Spleen (tissue), 11 donors: ENCODE results near the gene ITPKB. TPM values are rescaled to one million over a fixed set of nuclear protein-coding genes. Genes with fewer than 3 reads are reported as not detected.

Experiments
- DNase-seq: peaks from one replicate; pipeline ENCODE4 v3.0.0-alpha.2; 2020
- H3K27ac ChIP-seq, 8 donors: fragments of 200-600 bp; sonication (generic) in 7 of 8; 1 replicate in 4 of 8; 2 replicates in 4 of 8; pipeline versions ENCODE4 v1.5.0 to v1.8.0; 2016 to 2021; ENCODE audit warnings: inconsistent platforms in 4 of 8, mild to moderate bottlenecking in 4 of 8, moderate library complexity in 1 of 8
- H3K27me3 ChIP-seq, 7 donors: fragments of 200-600 bp; sonication (generic) in 6 of 7; replicated peaks in 1 of 7; 1 replicate in 4 of 7; 2 replicates in 3 of 7; pipeline versions ENCODE4 v1.5.0 to v1.8.0; 2016 to 2021; ENCODE audit warnings: inconsistent platforms in 3 of 7, mild to moderate bottlenecking in 1 of 7
- H3K36me3 ChIP-seq, 6 donors: fragments of 200-600 bp; sonication (generic) in 5 of 6; 1 replicate in 4 of 6; 2 replicates in 2 of 6; pipeline versions ENCODE4 v1.5.0 to v1.8.0; 2016 to 2021; ENCODE audit warnings: inconsistent platforms in 2 of 6
- H3K4me1 ChIP-seq, 6 donors: fragments of 200-600 bp; sonication (generic) in 5 of 6; 1 replicate in 3 of 6; 2 replicates in 3 of 6; pipeline versions ENCODE4 v1.5.0 to v1.8.0; 2016 to 2021; ENCODE audit warnings: inconsistent platforms in 3 of 6
- H3K4me3 ChIP-seq, 8 donors: fragments of 200-600 bp; sonication (generic) in 7 of 8; 1 replicate in 4 of 8; 2 replicates in 4 of 8; pipeline versions ENCODE4 v1.5.0 to v1.8.0; 2016 to 2021; ENCODE audit warnings: inconsistent platforms in 4 of 8, mild to moderate bottlenecking in 4 of 8, moderate library complexity in 2 of 8
- H3K9me3 ChIP-seq, 8 donors: fragments of 200-600 bp; sonication (generic) in 7 of 8; 1 replicate in 4 of 8; 2 replicates in 4 of 8; pipeline versions ENCODE4 v1.5.0 to v1.8.0; 2016 to 2021; ENCODE audit warnings: inconsistent platforms in 4 of 8
- CTCF ChIP-seq, 11 experiments: fragments of 200-600 bp in 7 of 11; fragments of 450-650 bp in 4 of 11; sonication (generic) in 4 of 11; IDR thresholded peaks in 8 of 11; conservative IDR thresholded peaks in 3 of 11; 1 replicate in 7 of 11; 2 replicates in 4 of 11; pipeline versions ENCODE4 v1.4.0 to v1.8.0; 2016 to 2021; ENCODE audit warnings: antibody characterized with exemption in 11 of 11, inconsistent platforms in 4 of 11, mild to moderate bottlenecking in 1 of 11
- POLR2A ChIP-seq, 3 donors: fragments of 450-650 bp; IDR thresholded peaks; one replicate each; pipeline ENCODE4 v1.5.1; 2017; ENCODE audit warnings: antibody characterized with exemption in 3 of 3, mild to moderate bottlenecking in 1 of 3
- POLR2AphosphoS5 ChIP-seq, 3 donors: sonication (generic); formaldehyde crosslinking; IDR thresholded peaks; one replicate each; pipeline ENCODE4 v1.5.1; 2017; ENCODE audit warnings: antibody characterized with exemption in 3 of 3
- WGBS, 5 donors: extraction: QIAGEN DNeasy Blood & Tissue Kit in 3 of 5; methylation state at CpG; one replicate each; pipeline versions ENCODE4 v1.1.5 to v1.1.7; 2013 to 2018; 5-methylcytosine and 5-hydroxymethylcytosine counted together
- intact Hi-C: fragments of 100-400 bp; cut with DNase I; formaldehyde crosslinking; loops from one replicate; pipeline ENCODE4 v1.15.0; 2023; ENCODE audit warnings: low total_unique reads
- polyA plus RNA-seq, 3 donors: library from polyadenylated mRNA; stranded (reverse); fragments of 200-250 nt; gene quantifications; one replicate each; pipeline ENCODE4 v1.2.1, GENCODE V29; 2013
- total RNA-seq, 7 donors: library from RNA; depleted of rRNA in 3 of 7; stranded (reverse); fragments of >200 nt in 3 of 7; fragmentation: NEBNext Ultra II Directional in 4 of 7; extraction: Animal tissue kit (Norgen Biotek cat#: 25700) in 4 of 7; gene quantifications; one replicate each; pipeline versions ENCODE4 v1.1.0 to v1.2.1, GENCODE V29; 2016 to 2021
- donor health status: healthy with polysubstance abuse.
- donor health status: DM: no; HTN: no; CAD: no; lungs with moderate emphysema.
- donor health status: DM: no; HTN: no; CAD: no.
- donor health status: Bipolar disorder and iron deficiency.
- donor health status: healthy.
- donor health status: DM: no; HTN: no; CAD: no.
- donor health status: DM: yes; HTN: yes; CAD: no.

The ITPKB gene
- total and polyA plus RNA-seq, 10 donors = 8.5 to 74.6 (median 59.6) TPM

GRCh38 chr1:226717256-226717909 is 21.7 kb downstream of the ITPKB start:
- intact Hi-C loops = no loop called here
- Histone ChIP-seq H3K4me1 (peaks cover 34 to 100% (median 69%) of the 10 kb centered on the region in 6 donors), H3K27me3 (no peaks in the 10 kb centered on the region), H3K9me3 (peaks cover 0 to 8% (median 2%) of the 10 kb centered on the region in 8 donors), H3K36me3 (peaks cover 0 to 39% (median 4%) of the 10 kb centered on the region in 6 donors), H3K4me3 (peak overlapping the region in 1 of 8 donors; percentile 35), H3K27ac (peak overlapping the region; percentile 20 to 88 (median 71))
- no peak for TF ChIP-seq CTCF (IDR thresholded peaks at IDR 0.05 in 8 of 11, conservative IDR thresholded peaks at IDR 0.05 in 3 of 11)
- TF ChIP-seq POLR2AphosphoS5 (IDR thresholded peaks at IDR 0.05) = peak in 2 of 3 donors; percentile 57
- DNase-seq = no peak
- 25 to 38% (median 30%) methylated on average over 11 of the region's 11 CpGs for WGBS, 5 donors

GRCh38 chr1:226716577-226716976 is 22.5 kb downstream of the ITPKB start:
- Histone ChIP-seq H3K9me3 (peaks cover 0 to 8% (median 2%) of the 10 kb centered on the region in 8 donors), H3K27me3 (no peaks in the 10 kb centered on the region), H3K4me3 (peak overlapping the region in 1 of 8 donors; percentile 35), H3K27ac (peak overlapping the region in 7 of 8 donors; percentile 55 to 88 (median 71)), H3K4me1 (peaks cover 42 to 100% (median 71%) of the 10 kb centered on the region in 6 donors), H3K36me3 (peaks cover 0 to 31% (median 4%) of the 10 kb centered on the region in 6 donors)
- no peak for TF ChIP-seq POLR2A (IDR thresholded peaks at IDR 0.05)
- WGBS, 5 donors = 78 to 88% (median 83%) methylated on average over 3 of the region's 3 CpGs
- intact Hi-C loops = no loop called here
- no peak for DNase-seq

- Histone ChIP-seq H3K4me1 (peaks cover 59 to 100% (median 80%) of the 10 kb centered on the region in 6 donors), H3K9me3 (peaks cover 0 to 8% (median 2%) of the 10 kb centered on the region in 8 donors), H3K4me3 (no peak overlapping the region), H3K36me3 (peaks cover 0 to 22% (median under 1%) of the 10 kb centered on the region in 6 donors), H3K27me3 (no peaks in the 10 kb centered on the region), H3K27ac (peak overlapping the region in 4 of 8 donors; percentile 5 to 88 (median 78))
- no peak for DNase-seq
- TF ChIP-seq POLR2A (IDR thresholded peaks at IDR 0.05) (no peak), CTCF (IDR thresholded peaks at IDR 0.05 in 8 of 11, conservative IDR thresholded peaks at IDR 0.05 in 3 of 11) (no peak), POLR2AphosphoS5 (IDR thresholded peaks at IDR 0.05) (no peak)
- intact Hi-C loops = no loop called here
These were observed 24.9 kb downstream of the ITPKB start for GRCh38 chr1:226714148-226714547.

DNA sequence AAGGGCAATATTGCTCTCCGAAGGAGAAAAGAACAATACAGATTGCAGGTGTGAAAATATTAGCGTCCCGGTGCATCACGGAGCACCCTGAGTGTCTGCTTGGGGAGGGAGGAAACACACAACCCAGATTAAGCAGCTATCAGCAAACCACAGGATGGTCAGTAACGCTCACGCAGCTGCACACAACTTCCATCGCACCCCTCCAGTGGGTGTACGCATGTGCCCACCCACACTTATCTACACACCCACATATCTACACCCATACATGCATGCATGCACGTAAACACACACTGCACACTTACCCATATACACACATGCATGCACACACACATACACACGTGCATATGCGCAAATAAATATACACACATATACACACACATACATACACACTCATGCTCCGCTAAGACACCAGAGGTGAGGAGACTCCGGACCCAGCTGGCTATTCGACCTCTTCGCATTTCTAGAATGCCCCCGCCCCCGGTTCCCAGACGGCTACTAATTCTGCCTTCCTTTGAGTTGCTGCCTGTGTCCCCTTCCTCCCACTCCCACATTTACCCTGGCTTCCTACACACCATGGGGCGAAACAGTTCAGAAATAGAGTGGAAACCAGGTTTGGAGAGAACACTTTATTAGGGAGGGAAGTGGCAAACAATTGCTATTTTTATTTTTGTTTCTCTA is 26.2 kb downstream of the ITPKB start:
- peaks cover 0 to 19% (median 0%) of the 10 kb centered on the region in 6 donors for H3K36me3 ChIP-seq
- H3K4me1 ChIP-seq = peaks cover 63 to 100% (median 84%) of the 10 kb centered on the region in 6 donors
- peak overlapping the region; percentile 66 to 88 (median 75) for H3K27ac ChIP-seq
- intact Hi-C loops = no loop called here
- peak overlapping the region in 2 of 8 donors; percentile 3 to 34 for H3K4me3 ChIP-seq
- 40 to 44% (median 41%) methylated on average over 19 of the region's 19 CpGs for WGBS, 5 donors
- no peak for TF ChIP-seq CTCF (IDR thresholded peaks at IDR 0.05 in 8 of 11, conservative IDR thresholded peaks at IDR 0.05 in 3 of 11)
- TF ChIP-seq POLR2AphosphoS5 (IDR thresholded peaks at IDR 0.05) = no peak
- TF ChIP-seq POLR2A (IDR thresholded peaks at IDR 0.05) = no peak
- peaks cover 0 to 8% (median 2%) of the 10 kb centered on the region in 8 donors for H3K9me3 ChIP-seq
- no peaks in the 10 kb centered on the region for H3K27me3 ChIP-seq
- DNase-seq = no peak
